ENCODE data around the gene MRAP2. TPM values are rescaled to one million over a fixed set of nuclear protein-coding genes. Genes with fewer than 3 reads are reported as not detected.
"Not testable (repeated sequence)": the region's sequence is repeated elsewhere in the genome, so short reads cannot be mapped to it uniquely, and the experiment has no call there.

The MRAP2 gene
- total RNA-seq, 1 donor from 2014 or later, result 5.1 TPM

DNA sequence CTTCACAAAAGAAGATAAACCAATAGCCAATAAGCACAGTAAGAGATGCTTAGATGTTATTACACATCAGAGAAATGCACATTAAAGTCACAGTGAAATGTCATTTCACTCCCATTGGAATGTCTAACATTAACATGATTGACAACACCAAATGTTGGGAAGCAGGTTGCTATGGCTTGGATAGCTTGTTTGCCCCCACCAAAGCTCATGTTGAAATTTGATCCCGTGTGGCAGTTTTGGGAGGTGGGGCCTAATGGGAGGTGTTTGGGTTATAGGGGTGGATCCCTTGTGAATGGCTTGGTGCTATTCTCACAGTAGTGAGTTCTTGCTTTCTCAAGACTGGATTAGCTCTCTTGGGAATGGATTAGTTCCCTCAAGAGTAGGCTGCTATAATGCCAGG is 44.8 kb downstream of the MRAP2 start:
- H3K9me3 Mint-ChIP-seq (ENCODE audit: unreplicated experiment), result no peaks in the 10 kb centered on the region
- DNase-seq, result no peak
- TF ChIP-seq CTCF (IDR thresholded peaks at IDR 0.05; ENCODE audit: partially characterized antibody, unreplicated experiment), result no peak
- no peak overlapping the region for H3K27ac Mint-ChIP-seq (ENCODE audit: unreplicated experiment)
- H3K4me3 Mint-ChIP-seq (ENCODE audit: unreplicated experiment), result no peak overlapping the region
- peaks cover 20% of the 10 kb centered on the region for H3K4me1 Mint-ChIP-seq (ENCODE audit: low read depth, unreplicated experiment)
- H3K27me3 Mint-ChIP-seq (ENCODE audit: unreplicated experiment), result peaks cover 2% of the 10 kb centered on the region
- H3K36me3 Mint-ChIP-seq (ENCODE audit: unreplicated experiment), result no peaks in the 10 kb centered on the region

- Mint-ChIP-seq H3K27ac (ENCODE audit: unreplicated experiment) (no peak overlapping the region), H3K27me3 (ENCODE audit: unreplicated experiment) (no peaks in the 10 kb centered on the region), H3K9me3 (ENCODE audit: unreplicated experiment) (no peaks in the 10 kb centered on the region), H3K4me3 (ENCODE audit: unreplicated experiment) (no peak overlapping the region), H3K4me1 (ENCODE audit: low read depth, unreplicated experiment) (peaks cover 4% of the 10 kb centered on the region), H3K36me3 (ENCODE audit: unreplicated experiment) (no peaks in the 10 kb centered on the region)
- TF ChIP-seq CTCF (IDR thresholded peaks at IDR 0.05; ENCODE audit: partially characterized antibody, unreplicated experiment), result no peak
- DNase-seq, result no peak
These were observed 47.6 kb downstream of the MRAP2 start for GRCh38 chr6:84081222-84081621.

DNA sequence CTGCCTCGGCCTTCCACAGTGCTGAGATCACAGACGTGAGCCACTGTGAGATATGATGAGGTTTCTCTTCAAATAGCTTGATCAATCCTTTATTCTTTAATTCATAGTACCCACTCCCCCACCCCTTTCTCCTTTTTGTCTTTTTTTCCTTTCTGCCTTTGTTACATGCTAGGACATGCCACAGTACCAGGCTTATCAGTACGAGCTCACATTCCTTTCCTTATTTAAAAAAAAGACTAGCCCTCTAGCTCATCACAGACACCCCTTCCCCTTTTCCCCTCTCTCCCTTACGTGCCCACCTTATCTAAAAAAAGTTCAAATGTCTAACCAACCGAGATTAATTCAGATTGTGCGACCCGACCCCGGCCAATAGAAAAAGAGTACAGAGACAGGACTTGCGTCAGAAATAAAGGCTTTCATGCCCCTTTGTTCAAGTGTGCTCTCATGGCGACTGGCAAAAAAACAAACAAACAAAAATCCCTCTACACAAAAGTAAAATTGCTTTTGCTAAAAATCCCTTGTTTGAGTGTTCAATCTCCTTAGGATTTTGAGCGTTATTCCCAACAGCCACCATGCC is 49.2 kb downstream of the MRAP2 start:
- no peak overlapping the region for H3K4me3 Mint-ChIP-seq (ENCODE audit: unreplicated experiment)
- no peaks in the 10 kb centered on the region for H3K27me3 Mint-ChIP-seq (ENCODE audit: unreplicated experiment)
- no peaks in the 10 kb centered on the region for H3K36me3 Mint-ChIP-seq (ENCODE audit: unreplicated experiment)
- no peaks in the 10 kb centered on the region for H3K9me3 Mint-ChIP-seq (ENCODE audit: unreplicated experiment)
- TF ChIP-seq CTCF (IDR thresholded peaks at IDR 0.05; ENCODE audit: partially characterized antibody, unreplicated experiment), result no peak
- peak overlapping the region; percentile 40 for H3K27ac Mint-ChIP-seq (ENCODE audit: unreplicated experiment)
- H3K4me1 Mint-ChIP-seq (ENCODE audit: low read depth, unreplicated experiment), result peaks cover 4% of the 10 kb centered on the region
- DNase-seq, result no peak

GRCh38 chr6:84084705-84085104 is 51.1 kb downstream of the MRAP2 start:
- not testable (repeated sequence) for H3K27ac Mint-ChIP-seq (ENCODE audit: unreplicated experiment); DNase-seq; H3K27me3 Mint-ChIP-seq (ENCODE audit: unreplicated experiment); H3K4me1 Mint-ChIP-seq (ENCODE audit: low read depth, unreplicated experiment); H3K36me3 Mint-ChIP-seq (ENCODE audit: unreplicated experiment); H3K4me3 Mint-ChIP-seq (ENCODE audit: unreplicated experiment); H3K9me3 Mint-ChIP-seq (ENCODE audit: unreplicated experiment)

DNA sequence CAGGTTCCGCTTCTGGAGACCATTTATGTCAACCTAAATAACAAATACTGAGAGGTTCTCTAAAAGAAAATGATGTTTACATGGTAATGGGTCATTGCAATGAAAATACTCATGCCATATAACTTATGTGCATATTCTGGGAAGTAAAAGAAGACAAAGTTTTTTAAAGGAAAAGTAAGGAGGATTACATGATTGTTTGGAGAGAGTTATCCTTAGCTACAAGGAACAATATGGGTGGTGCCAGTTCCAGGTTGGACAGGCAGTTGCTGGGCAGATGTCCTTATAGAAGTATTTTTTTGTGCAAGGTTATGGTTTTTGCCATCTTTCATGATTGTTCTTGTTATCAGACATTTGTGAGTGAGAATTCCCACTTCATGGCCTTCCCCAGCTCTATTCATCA is 52.5 kb downstream of the MRAP2 start:
- Mint-ChIP-seq H3K9me3 (ENCODE audit: unreplicated experiment) (no peaks in the 10 kb centered on the region), H3K4me1 (ENCODE audit: low read depth, unreplicated experiment) (peaks cover 4% of the 10 kb centered on the region), H3K27ac (ENCODE audit: unreplicated experiment) (no peak overlapping the region), H3K4me3 (ENCODE audit: unreplicated experiment) (no peak overlapping the region), H3K27me3 (ENCODE audit: unreplicated experiment) (no peaks in the 10 kb centered on the region), H3K36me3 (ENCODE audit: unreplicated experiment) (no peaks in the 10 kb centered on the region)
- DNase-seq, result no peak
- no peak for TF ChIP-seq CTCF (IDR thresholded peaks at IDR 0.05; ENCODE audit: partially characterized antibody, unreplicated experiment)

Measured in glutamatergic neuron (in vitro differentiated cells).